ENCODE results near the gene NKD1.

- TF ChIP-seq CTCF (IDR thresholded peaks at IDR 0.05) (no peak), POLR2A (IDR thresholded peaks at IDR 0.05) (no peak), POLR2AphosphoS5 (IDR thresholded peaks at IDR 0.05) (no peak), EP300 (IDR thresholded peaks at IDR 0.05) (no peak)
Measured at GRCh38 chr16:50525262-50525661, 22.9 kb upstream of the NKD1 start.
